ENCODE data around the gene OSBPL3. TPM values are rescaled to one million over a fixed set of nuclear protein-coding genes. Genes with fewer than 3 reads are reported as not detected.

Gene OSBPL3
- total RNA-seq, 2 experiments from 2014 or later, result 44.6 to 45.7 TPM

GRCh38 chr7:24911213-24911603 is 68.8 kb downstream of the OSBPL3 start:
- ChIA-PET POLR2A (interaction anchor here (0.9 to 3.5 kb wide), 7 partner anchors 10 to 214 kb away, joined by 3 to 21 read pairs (median 5); partner anchors contain the start of genes CYCS and OSBPL3), CTCF (interaction anchor here (1.2 to 2.3 kb wide), 8 partner anchors 11 to 187 kb away, joined by 4 to 8 read pairs (median 4); partner anchors contain the start of gene OSBPL3)
- peak overlapping the region; percentile 33 for H3K4me3 Mint-ChIP-seq
- no peaks in the 10 kb centered on the region for H3K27me3 Mint-ChIP-seq
- intact Hi-C loops (cut with micrococcal nuclease), result loop anchor here (5.0 kb wide), 1 partner anchor 56 kb away; no protein-coding TSS in a partner anchor
- peaks cover 30% of the 10 kb centered on the region for H3K36me3 Mint-ChIP-seq (ENCODE audit: low read depth)
- H3K4me1 Mint-ChIP-seq (ENCODE audit: low read depth), result peaks cover 61% of the 10 kb centered on the region
- H3K27ac Mint-ChIP-seq, result peak overlapping the region; percentile 96
- TF ChIP-seq, protein P1, sequence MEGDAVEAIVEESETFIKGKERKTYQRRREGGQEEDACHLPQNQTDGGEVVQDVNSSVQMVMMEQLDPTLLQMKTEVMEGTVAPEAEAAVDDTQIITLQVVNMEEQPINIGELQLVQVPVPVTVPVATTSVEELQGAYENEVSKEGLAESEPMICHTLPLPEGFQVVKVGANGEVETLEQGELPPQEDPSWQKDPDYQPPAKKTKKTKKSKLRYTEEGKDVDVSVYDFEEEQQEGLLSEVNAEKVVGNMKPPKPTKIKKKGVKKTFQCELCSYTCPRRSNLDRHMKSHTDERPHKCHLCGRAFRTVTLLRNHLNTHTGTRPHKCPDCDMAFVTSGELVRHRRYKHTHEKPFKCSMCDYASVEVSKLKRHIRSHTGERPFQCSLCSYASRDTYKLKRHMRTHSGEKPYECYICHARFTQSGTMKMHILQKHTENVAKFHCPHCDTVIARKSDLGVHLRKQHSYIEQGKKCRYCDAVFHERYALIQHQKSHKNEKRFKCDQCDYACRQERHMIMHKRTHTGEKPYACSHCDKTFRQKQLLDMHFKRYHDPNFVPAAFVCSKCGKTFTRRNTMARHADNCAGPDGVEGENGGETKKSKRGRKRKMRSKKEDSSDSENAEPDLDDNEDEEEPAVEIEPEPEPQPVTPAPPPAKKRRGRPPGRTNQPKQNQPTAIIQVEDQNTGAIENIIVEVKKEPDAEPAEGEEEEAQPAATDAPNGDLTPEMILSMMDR (IDR thresholded peaks at IDR 0.05), result no peak
- peak; percentile 42 for ATAC-seq
- H3K9me3 Mint-ChIP-seq, result no peaks in the 10 kb centered on the region
- peak; percentile 56 for DNase-seq

- Mint-ChIP-seq H3K36me3 (ENCODE audit: low read depth) (peaks cover 25% of the 10 kb centered on the region), H3K4me1 (ENCODE audit: low read depth) (peaks cover 56% of the 10 kb centered on the region), H3K27ac (peak overlapping the region; percentile 96), H3K27me3 (no peaks in the 10 kb centered on the region), H3K9me3 (no peaks in the 10 kb centered on the region), H3K4me3 (peak overlapping the region; percentile 33)
- TF ChIP-seq, protein P1 (IDR thresholded peaks at IDR 0.05), result no peak
- POLR2A ChIA-PET, result interaction anchor here (0.9 to 3.5 kb wide), 9 partner anchors 10 to 214 kb away, joined by 3 to 21 read pairs (median 3); partner anchors contain the start of genes CYCS and OSBPL3
- DNase-seq (no peak), ATAC-seq (no peak)
- CTCF ChIA-PET, result interaction anchor here (1.2 to 2.3 kb wide), 7 partner anchors 10 to 188 kb away, joined by 4 to 8 read pairs (median 6); no protein-coding TSS in a partner anchor
- intact Hi-C loops (cut with micrococcal nuclease), result loop anchor here (5.0 kb wide), 1 partner anchor 57 kb away; no protein-coding TSS in a partner anchor
Measured at GRCh38 chr7:24910551-24911212, 69.3 kb downstream of the OSBPL3 start.

DNA sequence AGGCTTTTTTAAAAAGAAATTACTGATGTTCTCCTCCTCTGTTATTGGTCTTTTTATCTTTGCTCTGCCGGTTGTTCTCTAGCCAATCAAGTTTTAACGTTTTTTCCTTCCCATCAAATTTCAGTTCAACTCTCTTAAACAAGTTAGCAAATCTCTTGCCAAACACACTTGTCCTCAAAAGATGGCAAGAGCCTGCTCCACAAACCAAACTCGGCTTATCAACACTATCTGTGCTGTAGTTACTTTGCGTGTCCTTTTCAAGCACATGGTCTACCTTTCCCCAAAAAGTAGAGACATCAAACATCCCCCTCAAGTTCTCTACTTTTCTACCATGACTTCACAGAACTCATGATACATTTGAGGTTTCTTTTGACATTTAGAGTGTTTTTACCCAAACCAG is 71.3 kb downstream of the OSBPL3 start:
- ATAC-seq, result no peak
- Mint-ChIP-seq H3K27ac (no peak overlapping the region), H3K4me1 (ENCODE audit: low read depth) (peaks cover 54% of the 10 kb centered on the region), H3K9me3 (no peaks in the 10 kb centered on the region), H3K36me3 (ENCODE audit: low read depth) (peaks cover 22% of the 10 kb centered on the region), H3K27me3 (no peaks in the 10 kb centered on the region), H3K4me3 (no peak overlapping the region)
- ChIA-PET CTCF (interaction anchor here (0.8 to 1.7 kb wide), 3 partner anchors 71 to 161 kb away, joined by 3 to 8 read pairs (median 3); partner anchors contain the start of gene OSBPL3), POLR2A (interaction anchor here (0.7 to 3.5 kb wide), 5 partner anchors 9 to 73 kb away, joined by 3 to 21 read pairs (median 6); partner anchors contain the start of gene OSBPL3)
- intact Hi-C loops (cut with micrococcal nuclease), result loop anchor here (5.0 to 10.0 kb wide), 3 partner anchors 36 to 156 kb away; no protein-coding TSS in a partner anchor
- TF ChIP-seq, protein P1 (IDR thresholded peaks at IDR 0.05), result no peak
- no peak for DNase-seq

GRCh38 chr7:24908166-24908565 is 71.8 kb downstream of the OSBPL3 start:
- Mint-ChIP-seq H3K27ac (no peak overlapping the region), H3K36me3 (ENCODE audit: low read depth) (peaks cover 21% of the 10 kb centered on the region), H3K27me3 (no peaks in the 10 kb centered on the region), H3K9me3 (no peaks in the 10 kb centered on the region), H3K4me1 (ENCODE audit: low read depth) (peaks cover 52% of the 10 kb centered on the region), H3K4me3 (no peak overlapping the region)
- ChIA-PET POLR2A (interaction anchor here (0.7 to 1.6 kb wide), 4 partner anchors 9 to 73 kb away, joined by 3 to 7 read pairs (median 5); no protein-coding TSS in a partner anchor), CTCF (interaction anchor here (0.9 to 1.7 kb wide), 3 partner anchors 71 to 96 kb away, joined by 3 to 8 read pairs (median 4); partner anchors contain the start of gene OSBPL3)
- intact Hi-C loops (cut with micrococcal nuclease), result loop anchor here (5.0 to 10.0 kb wide), 3 partner anchors 36 to 157 kb away; no protein-coding TSS in a partner anchor
- no peak for DNase-seq
- ATAC-seq, result no peak
- TF ChIP-seq, protein P1 (IDR thresholded peaks at IDR 0.05), result no peak

Data from activated CD8-positive, alpha-beta T cell treated with anti-CD3 and anti-CD28 coated beads for 36 hours (primary cell).